ENCODE data around the gene DFFB.

DNA sequence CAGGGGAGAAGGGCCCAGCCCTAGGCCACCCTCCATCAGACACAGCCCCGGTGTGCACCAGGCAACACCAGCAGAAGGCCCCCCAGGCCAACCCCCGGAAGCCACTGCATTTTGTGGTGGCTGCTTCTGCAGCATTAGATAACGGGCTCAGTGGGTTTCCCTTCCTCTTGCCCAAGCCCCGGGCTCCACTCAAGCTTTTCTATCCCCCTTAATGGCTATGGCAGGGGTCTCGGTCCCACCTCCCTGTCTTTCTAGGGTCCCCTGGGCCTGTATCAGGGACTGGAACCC lies 23.9 kb downstream of the DFFB start:
- TF ChIP-seq, protein P1, sequence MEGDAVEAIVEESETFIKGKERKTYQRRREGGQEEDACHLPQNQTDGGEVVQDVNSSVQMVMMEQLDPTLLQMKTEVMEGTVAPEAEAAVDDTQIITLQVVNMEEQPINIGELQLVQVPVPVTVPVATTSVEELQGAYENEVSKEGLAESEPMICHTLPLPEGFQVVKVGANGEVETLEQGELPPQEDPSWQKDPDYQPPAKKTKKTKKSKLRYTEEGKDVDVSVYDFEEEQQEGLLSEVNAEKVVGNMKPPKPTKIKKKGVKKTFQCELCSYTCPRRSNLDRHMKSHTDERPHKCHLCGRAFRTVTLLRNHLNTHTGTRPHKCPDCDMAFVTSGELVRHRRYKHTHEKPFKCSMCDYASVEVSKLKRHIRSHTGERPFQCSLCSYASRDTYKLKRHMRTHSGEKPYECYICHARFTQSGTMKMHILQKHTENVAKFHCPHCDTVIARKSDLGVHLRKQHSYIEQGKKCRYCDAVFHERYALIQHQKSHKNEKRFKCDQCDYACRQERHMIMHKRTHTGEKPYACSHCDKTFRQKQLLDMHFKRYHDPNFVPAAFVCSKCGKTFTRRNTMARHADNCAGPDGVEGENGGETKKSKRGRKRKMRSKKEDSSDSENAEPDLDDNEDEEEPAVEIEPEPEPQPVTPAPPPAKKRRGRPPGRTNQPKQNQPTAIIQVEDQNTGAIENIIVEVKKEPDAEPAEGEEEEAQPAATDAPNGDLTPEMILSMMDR (IDR thresholded peaks at IDR 0.05): no peak
- TF ChIP-seq POLR2A (IDR thresholded peaks at IDR 0.05): no peak
